Spleen (tissue), 11 donors: ENCODE data around the gene SLC16A10. TPM values are rescaled to one million over a fixed set of nuclear protein-coding genes. Genes with fewer than 3 reads are reported as not detected.

Source experiments
- DNase-seq: peaks from one replicate; pipeline ENCODE4 v3.0.0-alpha.2; 2020
- H3K27ac ChIP-seq, 8 donors: fragments of 200-600 bp; sonication (generic) in 7 of 8; 1 replicate in 4 of 8; 2 replicates in 4 of 8; pipeline versions ENCODE4 v1.5.0 to v1.8.0; 2016 to 2021; ENCODE audit warnings: inconsistent platforms in 4 of 8, mild to moderate bottlenecking in 4 of 8, moderate library complexity in 1 of 8
- H3K27me3 ChIP-seq, 7 donors: fragments of 200-600 bp; sonication (generic) in 6 of 7; replicated peaks in 1 of 7; 1 replicate in 4 of 7; 2 replicates in 3 of 7; pipeline versions ENCODE4 v1.5.0 to v1.8.0; 2016 to 2021; ENCODE audit warnings: inconsistent platforms in 3 of 7, mild to moderate bottlenecking in 1 of 7
- H3K36me3 ChIP-seq, 6 donors: fragments of 200-600 bp; sonication (generic) in 5 of 6; 1 replicate in 4 of 6; 2 replicates in 2 of 6; pipeline versions ENCODE4 v1.5.0 to v1.8.0; 2016 to 2021; ENCODE audit warnings: inconsistent platforms in 2 of 6
- H3K4me1 ChIP-seq, 6 donors: fragments of 200-600 bp; sonication (generic) in 5 of 6; 1 replicate in 3 of 6; 2 replicates in 3 of 6; pipeline versions ENCODE4 v1.5.0 to v1.8.0; 2016 to 2021; ENCODE audit warnings: inconsistent platforms in 3 of 6
- H3K4me3 ChIP-seq, 8 donors: fragments of 200-600 bp; sonication (generic) in 7 of 8; 1 replicate in 4 of 8; 2 replicates in 4 of 8; pipeline versions ENCODE4 v1.5.0 to v1.8.0; 2016 to 2021; ENCODE audit warnings: inconsistent platforms in 4 of 8, mild to moderate bottlenecking in 4 of 8, moderate library complexity in 2 of 8
- H3K9me3 ChIP-seq, 8 donors: fragments of 200-600 bp; sonication (generic) in 7 of 8; 1 replicate in 4 of 8; 2 replicates in 4 of 8; pipeline versions ENCODE4 v1.5.0 to v1.8.0; 2016 to 2021; ENCODE audit warnings: inconsistent platforms in 4 of 8
- POLR2A ChIP-seq, 3 donors: fragments of 450-650 bp; IDR thresholded peaks; one replicate each; pipeline ENCODE4 v1.5.1; 2017; ENCODE audit warnings: antibody characterized with exemption in 3 of 3, mild to moderate bottlenecking in 1 of 3
- POLR2AphosphoS5 ChIP-seq, 3 donors: sonication (generic); formaldehyde crosslinking; IDR thresholded peaks; one replicate each; pipeline ENCODE4 v1.5.1; 2017; ENCODE audit warnings: antibody characterized with exemption in 3 of 3
- WGBS, 5 donors: extraction: QIAGEN DNeasy Blood & Tissue Kit in 3 of 5; methylation state at CpG; one replicate each; pipeline versions ENCODE4 v1.1.5 to v1.1.7; 2013 to 2018; 5-methylcytosine and 5-hydroxymethylcytosine counted together
- intact Hi-C: fragments of 100-400 bp; cut with DNase I; formaldehyde crosslinking; loops from one replicate; pipeline ENCODE4 v1.15.0; 2023; ENCODE audit warnings: low total_unique reads
- polyA plus RNA-seq, 3 donors: library from polyadenylated mRNA; stranded (reverse); fragments of 200-250 nt; gene quantifications; one replicate each; pipeline ENCODE4 v1.2.1, GENCODE V29; 2013
- total RNA-seq, 7 donors: library from RNA; depleted of rRNA in 3 of 7; stranded (reverse); fragments of >200 nt in 3 of 7; fragmentation: NEBNext Ultra II Directional in 4 of 7; extraction: Animal tissue kit (Norgen Biotek cat#: 25700) in 4 of 7; gene quantifications; one replicate each; pipeline versions ENCODE4 v1.1.0 to v1.2.1, GENCODE V29; 2016 to 2021
- TF ChIP-seq, protein P1 (sequence below), 11 experiments: fragments of 200-600 bp in 7 of 11; fragments of 450-650 bp in 4 of 11; sonication (generic) in 4 of 11; IDR thresholded peaks in 8 of 11; conservative IDR thresholded peaks in 3 of 11; 1 replicate in 7 of 11; 2 replicates in 4 of 11; pipeline versions ENCODE4 v1.4.0 to v1.8.0; 2016 to 2021; ENCODE audit warnings: antibody characterized with exemption in 11 of 11, inconsistent platforms in 4 of 11, mild to moderate bottlenecking in 1 of 11
- donor health status: healthy with polysubstance abuse.
- donor health status: DM: no; HTN: no; CAD: no; lungs with moderate emphysema.
- donor health status: DM: no; HTN: no; CAD: no.
- donor health status: Bipolar disorder and iron deficiency.
- donor health status: healthy.
- donor health status: DM: no; HTN: no; CAD: no.
- donor health status: DM: yes; HTN: yes; CAD: no.

Gene SLC16A10
- total and polyA plus RNA-seq, 10 donors, result 0.24 to 19.9 (median 5.6) TPM

DNA sequence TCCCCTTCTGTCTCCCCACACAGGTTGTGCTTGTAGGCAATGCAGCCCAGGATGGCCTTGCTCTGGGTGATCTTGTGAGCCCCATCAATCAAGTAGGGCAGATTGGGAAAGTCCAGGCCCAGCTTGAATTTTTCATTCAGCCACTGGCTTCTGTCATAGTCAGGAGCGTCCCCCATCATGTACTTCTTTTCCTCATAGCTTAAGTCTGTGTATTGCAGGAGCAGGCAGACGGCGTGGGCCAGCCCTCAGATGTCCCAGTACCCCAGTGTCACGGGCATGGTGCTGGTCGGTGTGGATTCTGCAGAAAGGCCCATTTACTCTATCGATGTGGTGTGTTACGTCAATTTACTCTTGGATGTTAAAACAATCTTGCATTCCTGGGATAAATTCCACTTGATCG lies 40.1 kb upstream of the SLC16A10 start:
- intact Hi-C loops, result no loop called here
- Histone ChIP-seq H3K36me3 (no peaks in the 10 kb centered on the region), H3K27ac (no peak overlapping the region), H3K27me3 (no peaks in the 10 kb centered on the region), H3K4me3 (no peak overlapping the region), H3K4me1 (no peaks in the 10 kb centered on the region), H3K9me3 (no peaks in the 10 kb centered on the region)
- TF ChIP-seq, protein P1, sequence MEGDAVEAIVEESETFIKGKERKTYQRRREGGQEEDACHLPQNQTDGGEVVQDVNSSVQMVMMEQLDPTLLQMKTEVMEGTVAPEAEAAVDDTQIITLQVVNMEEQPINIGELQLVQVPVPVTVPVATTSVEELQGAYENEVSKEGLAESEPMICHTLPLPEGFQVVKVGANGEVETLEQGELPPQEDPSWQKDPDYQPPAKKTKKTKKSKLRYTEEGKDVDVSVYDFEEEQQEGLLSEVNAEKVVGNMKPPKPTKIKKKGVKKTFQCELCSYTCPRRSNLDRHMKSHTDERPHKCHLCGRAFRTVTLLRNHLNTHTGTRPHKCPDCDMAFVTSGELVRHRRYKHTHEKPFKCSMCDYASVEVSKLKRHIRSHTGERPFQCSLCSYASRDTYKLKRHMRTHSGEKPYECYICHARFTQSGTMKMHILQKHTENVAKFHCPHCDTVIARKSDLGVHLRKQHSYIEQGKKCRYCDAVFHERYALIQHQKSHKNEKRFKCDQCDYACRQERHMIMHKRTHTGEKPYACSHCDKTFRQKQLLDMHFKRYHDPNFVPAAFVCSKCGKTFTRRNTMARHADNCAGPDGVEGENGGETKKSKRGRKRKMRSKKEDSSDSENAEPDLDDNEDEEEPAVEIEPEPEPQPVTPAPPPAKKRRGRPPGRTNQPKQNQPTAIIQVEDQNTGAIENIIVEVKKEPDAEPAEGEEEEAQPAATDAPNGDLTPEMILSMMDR (IDR thresholded peaks at IDR 0.05 in 8 of 11, conservative IDR thresholded peaks at IDR 0.05 in 3 of 11), result no peak
- TF ChIP-seq POLR2A (IDR thresholded peaks at IDR 0.05) (no peak), POLR2AphosphoS5 (IDR thresholded peaks at IDR 0.05) (no peak)
- no peak for DNase-seq
- 91 to 99% (median 95%) methylated on average over 8 of the region's 8 CpGs for WGBS, 5 donors

DNA sequence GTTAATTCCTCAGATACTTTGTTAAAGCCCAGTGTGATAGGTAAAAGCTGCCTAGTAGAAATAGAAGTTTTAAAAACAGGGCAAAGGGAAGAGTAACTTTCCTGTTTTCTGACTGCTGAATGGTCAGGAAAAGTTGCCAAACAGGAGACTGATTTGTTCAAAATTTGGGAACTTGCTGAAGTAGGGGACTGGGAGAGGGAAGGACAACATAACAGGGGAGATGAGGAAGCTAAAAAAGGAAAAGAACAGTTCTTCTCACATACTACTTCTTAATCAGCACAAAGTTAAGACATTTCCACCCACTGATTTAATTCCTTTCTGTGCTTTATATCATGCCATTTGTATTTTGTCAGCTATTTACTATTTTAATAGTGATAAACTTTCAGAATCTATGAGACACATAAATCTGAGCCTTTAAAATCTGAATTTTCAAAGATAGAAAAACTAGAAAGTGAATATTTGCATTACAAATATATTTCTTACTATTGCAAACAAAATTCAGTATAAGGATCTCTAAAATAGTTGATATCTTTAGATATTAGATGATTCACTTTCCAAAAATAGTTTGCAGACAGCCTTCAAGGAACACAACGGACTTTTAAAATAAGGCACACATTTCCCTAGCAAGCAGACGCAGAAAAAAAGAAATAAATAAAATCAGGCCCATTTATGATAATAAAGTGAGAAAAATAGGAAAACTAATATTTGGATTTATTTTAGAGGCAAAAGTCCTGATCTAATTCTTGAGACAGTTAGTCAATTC lies 36.9 kb upstream of the SLC16A10 start:
- intact Hi-C loops, result no loop called here
- H3K9me3 ChIP-seq, result no peaks in the 10 kb centered on the region
- WGBS, 5 donors, result 83 to 93% (median 87%) methylated on average over 2 of the region's 2 CpGs
- H3K36me3 ChIP-seq, result no peaks in the 10 kb centered on the region
- DNase-seq, result no peak
- no peak overlapping the region for H3K27ac ChIP-seq
- H3K27me3 ChIP-seq, result no peaks in the 10 kb centered on the region
- no peak overlapping the region for H3K4me3 ChIP-seq
- H3K4me1 ChIP-seq, result no peaks in the 10 kb centered on the region
- TF ChIP-seq POLR2AphosphoS5 (IDR thresholded peaks at IDR 0.05) (no peak), POLR2A (IDR thresholded peaks at IDR 0.05) (no peak)
- TF ChIP-seq, protein P1 (IDR thresholded peaks at IDR 0.05 in 8 of 11, conservative IDR thresholded peaks at IDR 0.05 in 3 of 11), result no peak

DNA sequence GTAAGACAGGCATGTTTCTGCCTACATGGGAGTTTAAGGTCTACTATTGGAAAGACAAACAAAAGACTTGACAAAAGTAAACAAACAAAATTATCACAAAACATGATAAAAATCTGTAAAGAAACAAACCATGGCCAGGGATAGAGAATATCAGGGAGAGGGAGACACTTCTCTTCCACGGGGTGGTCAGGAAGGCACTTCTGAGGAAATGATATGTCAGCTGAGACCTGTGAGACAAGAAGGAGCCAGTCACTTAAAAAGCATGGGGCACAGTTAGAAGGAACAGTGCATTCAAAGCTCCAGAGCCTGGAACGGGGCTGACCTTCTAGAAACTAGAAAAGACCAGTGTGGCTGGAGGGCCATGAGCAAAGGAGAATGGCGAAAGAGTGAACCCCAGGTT lies 35.1 kb upstream of the SLC16A10 start:
- WGBS, 5 donors, result 73 to 85% (median 79%) methylated on average over 3 of the region's 3 CpGs
- intact Hi-C loops, result no loop called here
- H3K36me3 ChIP-seq, result no peaks in the 10 kb centered on the region

More for the DNA sequence above, 35.1 kb upstream of the SLC16A10 start:
- DNase-seq, result no peak
- Histone ChIP-seq H3K9me3 (no peaks in the 10 kb centered on the region), H3K4me3 (no peak overlapping the region), H3K27me3 (no peaks in the 10 kb centered on the region), H3K27ac (no peak overlapping the region), H3K4me1 (no peaks in the 10 kb centered on the region)
- no peak for TF ChIP-seq POLR2AphosphoS5 (IDR thresholded peaks at IDR 0.05)
- TF ChIP-seq, protein P1 (IDR thresholded peaks at IDR 0.05 in 8 of 11, conservative IDR thresholded peaks at IDR 0.05 in 3 of 11), result no peak
- TF ChIP-seq POLR2A (IDR thresholded peaks at IDR 0.05), result no peak
